SK-N-SH (cell line): ENCODE measurements around the gene OTOG.

Experiments used
- CHD2 ChIP-seq: fragments of 150-350 bp; IDR thresholded peaks from 2 replicates; pipeline ENCODE4 v1.6.1; 2018; ENCODE audit warnings: low read length; ENCODE audit not compliant: partially characterized antibody
- FOSL2 ChIP-seq: IDR thresholded peaks from 2 replicates; pipeline ENCODE4 v1.4.0; 2012; ENCODE audit warnings: low read depth, mild to moderate bottlenecking, moderate library complexity, borderline replicate concordance
- GABPA ChIP-seq: IDR thresholded peaks from 2 replicates; pipeline ENCODE4 v1.4.0; 2012; ENCODE audit warnings: low read depth, mild to moderate bottlenecking
- MXI1 ChIP-seq: IDR thresholded peaks from 2 replicates; pipeline ENCODE4 v1.6.1; 2012; ENCODE audit warnings: mild to moderate bottlenecking, low read depth, low read length, improper control_type of control experiment
- NRF1 ChIP-seq: IDR thresholded peaks from 2 replicates; pipeline ENCODE4 v1.6.1; 2012; ENCODE audit warnings: low read depth, mild to moderate bottlenecking, low read length
- POLR2AphosphoS5 ChIP-seq: IDR thresholded peaks from 2 replicates; pipeline ENCODE4 v1.6.1; 2012; ENCODE audit warnings: low read depth, low read length
- RCOR1 ChIP-seq: fragments of 150-350 bp; IDR thresholded peaks from 2 replicates; pipeline ENCODE4 v1.6.1; 2017; ENCODE audit warnings: antibody characterized with exemption, low read length
- TF ChIP-seq, protein P1 (sequence below): fragments of 200-600 bp; sonication (generic); IDR thresholded peaks from 2 replicates; pipeline ENCODE4 v1.6.1; 2017; ENCODE audit warnings: antibody characterized with exemption, mild to moderate bottlenecking, moderate library complexity
- TF ChIP-seq, protein P2 (sequence below): IDR thresholded peaks from 2 replicates; pipeline ENCODE4 v1.4.0; 2012; ENCODE audit warnings: low read depth
- TF ChIP-seq, protein P3 (sequence below): IDR thresholded peaks from 2 replicates; pipeline ENCODE4 v1.6.1; 2012; ENCODE audit warnings: mild to moderate bottlenecking, low read depth, low read length, moderate library complexity

DNA sequence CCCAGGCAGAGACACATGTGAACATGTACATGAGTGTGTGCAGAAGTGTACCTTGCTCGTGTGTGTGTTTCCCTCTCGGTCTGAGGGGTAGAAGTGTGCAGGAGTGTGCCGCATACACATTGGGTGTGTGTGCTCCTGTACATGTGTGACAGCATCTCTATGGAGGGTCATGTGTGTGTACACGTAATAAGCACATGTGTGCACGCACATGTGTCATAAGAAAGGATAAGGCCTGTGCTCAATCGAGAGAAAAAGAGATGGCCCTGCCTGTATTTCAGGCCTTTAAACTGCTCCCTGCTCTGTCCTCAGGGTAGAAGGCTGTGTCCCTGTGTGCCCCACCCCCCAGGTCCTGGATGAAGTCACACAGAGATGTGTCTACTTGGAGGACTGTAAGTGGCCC lies 61.8 kb downstream of the OTOG start:
- TF ChIP-seq, protein P1, sequence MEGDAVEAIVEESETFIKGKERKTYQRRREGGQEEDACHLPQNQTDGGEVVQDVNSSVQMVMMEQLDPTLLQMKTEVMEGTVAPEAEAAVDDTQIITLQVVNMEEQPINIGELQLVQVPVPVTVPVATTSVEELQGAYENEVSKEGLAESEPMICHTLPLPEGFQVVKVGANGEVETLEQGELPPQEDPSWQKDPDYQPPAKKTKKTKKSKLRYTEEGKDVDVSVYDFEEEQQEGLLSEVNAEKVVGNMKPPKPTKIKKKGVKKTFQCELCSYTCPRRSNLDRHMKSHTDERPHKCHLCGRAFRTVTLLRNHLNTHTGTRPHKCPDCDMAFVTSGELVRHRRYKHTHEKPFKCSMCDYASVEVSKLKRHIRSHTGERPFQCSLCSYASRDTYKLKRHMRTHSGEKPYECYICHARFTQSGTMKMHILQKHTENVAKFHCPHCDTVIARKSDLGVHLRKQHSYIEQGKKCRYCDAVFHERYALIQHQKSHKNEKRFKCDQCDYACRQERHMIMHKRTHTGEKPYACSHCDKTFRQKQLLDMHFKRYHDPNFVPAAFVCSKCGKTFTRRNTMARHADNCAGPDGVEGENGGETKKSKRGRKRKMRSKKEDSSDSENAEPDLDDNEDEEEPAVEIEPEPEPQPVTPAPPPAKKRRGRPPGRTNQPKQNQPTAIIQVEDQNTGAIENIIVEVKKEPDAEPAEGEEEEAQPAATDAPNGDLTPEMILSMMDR = no peak
- TF ChIP-seq GABPA = no peak
- TF ChIP-seq, protein P2, sequence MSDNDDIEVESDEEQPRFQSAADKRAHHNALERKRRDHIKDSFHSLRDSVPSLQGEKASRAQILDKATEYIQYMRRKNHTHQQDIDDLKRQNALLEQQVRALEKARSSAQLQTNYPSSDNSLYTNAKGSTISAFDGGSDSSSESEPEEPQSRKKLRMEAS = no peak
- no peak for TF ChIP-seq FOSL2
- TF ChIP-seq POLR2AphosphoS5 = no peak
- TF ChIP-seq, protein P3, sequence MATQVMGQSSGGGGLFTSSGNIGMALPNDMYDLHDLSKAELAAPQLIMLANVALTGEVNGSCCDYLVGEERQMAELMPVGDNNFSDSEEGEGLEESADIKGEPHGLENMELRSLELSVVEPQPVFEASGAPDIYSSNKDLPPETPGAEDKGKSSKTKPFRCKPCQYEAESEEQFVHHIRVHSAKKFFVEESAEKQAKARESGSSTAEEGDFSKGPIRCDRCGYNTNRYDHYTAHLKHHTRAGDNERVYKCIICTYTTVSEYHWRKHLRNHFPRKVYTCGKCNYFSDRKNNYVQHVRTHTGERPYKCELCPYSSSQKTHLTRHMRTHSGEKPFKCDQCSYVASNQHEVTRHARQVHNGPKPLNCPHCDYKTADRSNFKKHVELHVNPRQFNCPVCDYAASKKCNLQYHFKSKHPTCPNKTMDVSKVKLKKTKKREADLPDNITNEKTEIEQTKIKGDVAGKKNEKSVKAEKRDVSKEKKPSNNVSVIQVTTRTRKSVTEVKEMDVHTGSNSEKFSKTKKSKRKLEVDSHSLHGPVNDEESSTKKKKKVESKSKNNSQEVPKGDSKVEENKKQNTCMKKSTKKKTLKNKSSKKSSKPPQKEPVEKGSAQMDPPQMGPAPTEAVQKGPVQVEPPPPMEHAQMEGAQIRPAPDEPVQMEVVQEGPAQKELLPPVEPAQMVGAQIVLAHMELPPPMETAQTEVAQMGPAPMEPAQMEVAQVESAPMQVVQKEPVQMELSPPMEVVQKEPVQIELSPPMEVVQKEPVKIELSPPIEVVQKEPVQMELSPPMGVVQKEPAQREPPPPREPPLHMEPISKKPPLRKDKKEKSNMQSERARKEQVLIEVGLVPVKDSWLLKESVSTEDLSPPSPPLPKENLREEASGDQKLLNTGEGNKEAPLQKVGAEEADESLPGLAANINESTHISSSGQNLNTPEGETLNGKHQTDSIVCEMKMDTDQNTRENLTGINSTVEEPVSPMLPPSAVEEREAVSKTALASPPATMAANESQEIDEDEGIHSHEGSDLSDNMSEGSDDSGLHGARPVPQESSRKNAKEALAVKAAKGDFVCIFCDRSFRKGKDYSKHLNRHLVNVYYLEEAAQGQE = no peak
- TF ChIP-seq MXI1 = no peak
- no peak for TF ChIP-seq CHD2
- no peak for TF ChIP-seq NRF1
- TF ChIP-seq RCOR1 = no peak
